ENCODE data around the gene RAB27A.

Gene RAB27A

DNA sequence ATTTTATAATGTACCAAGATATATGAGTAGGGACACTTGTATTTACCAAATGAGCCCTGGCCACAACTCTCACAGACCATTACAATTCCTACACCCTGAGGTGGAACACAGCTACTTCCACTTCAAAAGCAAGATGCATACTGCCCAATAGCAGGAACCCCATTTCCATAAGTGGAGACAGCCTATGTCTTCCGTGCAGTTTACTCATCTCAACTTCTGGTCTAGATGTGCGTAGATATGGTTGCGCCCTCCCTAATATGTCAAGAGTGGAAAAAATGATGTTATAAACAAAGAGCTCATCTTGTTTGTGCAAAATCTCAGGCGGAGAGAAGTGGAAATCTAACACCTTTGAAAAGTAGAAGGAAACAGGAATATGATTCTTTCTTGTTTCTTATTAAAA is 44.6 kb downstream of the RAB27A start:
- H3K27me3 ChIP-seq = no peaks in the 10 kb centered on the region
- H3K4me2 ChIP-seq = no peak overlapping the region
- H3K36me3 ChIP-seq = no peaks in the 10 kb centered on the region
- no peak overlapping the region for H3K9ac ChIP-seq
- no peak overlapping the region for H3K4me3 ChIP-seq
- no peak for TF ChIP-seq Cebpa-rat (IDR thresholded peaks at IDR 0.05)
- no peaks in the 10 kb centered on the region for H3K9me3 ChIP-seq
- H4K20me1 ChIP-seq = no peaks in the 10 kb centered on the region
- no peaks in the 10 kb centered on the region for H3K4me1 ChIP-seq
- no peak overlapping the region for H3K27ac ChIP-seq

DNA sequence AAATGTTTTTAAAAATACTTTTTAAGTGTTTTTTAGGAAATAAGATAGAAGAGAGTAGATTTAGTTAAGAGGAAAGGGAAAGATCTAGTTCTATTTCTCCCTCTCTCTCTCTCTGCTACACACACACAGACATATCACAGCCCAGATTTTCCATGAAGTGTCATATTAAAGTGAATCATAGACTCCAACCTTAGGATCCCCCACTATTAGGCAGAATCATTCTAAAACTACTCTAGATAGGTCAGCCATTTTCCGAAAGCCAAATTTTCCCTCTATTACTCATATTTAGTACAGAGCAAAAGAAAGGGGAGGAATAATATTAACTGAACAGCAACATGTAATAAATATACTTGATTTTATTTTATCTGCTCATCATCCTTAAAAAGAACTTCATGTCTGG is 47.7 kb downstream of the RAB27A start:
- Histone ChIP-seq H3K27me3 (no peaks in the 10 kb centered on the region), H3K36me3 (no peaks in the 10 kb centered on the region), H3K9me3 (no peaks in the 10 kb centered on the region), H4K20me1 (no peaks in the 10 kb centered on the region), H3K4me2 (no peak overlapping the region), H3K4me3 (no peak overlapping the region), H3K9ac (no peak overlapping the region), H3K27ac (no peak overlapping the region), H3K4me1 (no peaks in the 10 kb centered on the region)
- TF ChIP-seq Cebpa-rat (IDR thresholded peaks at IDR 0.05) = no peak

DNA sequence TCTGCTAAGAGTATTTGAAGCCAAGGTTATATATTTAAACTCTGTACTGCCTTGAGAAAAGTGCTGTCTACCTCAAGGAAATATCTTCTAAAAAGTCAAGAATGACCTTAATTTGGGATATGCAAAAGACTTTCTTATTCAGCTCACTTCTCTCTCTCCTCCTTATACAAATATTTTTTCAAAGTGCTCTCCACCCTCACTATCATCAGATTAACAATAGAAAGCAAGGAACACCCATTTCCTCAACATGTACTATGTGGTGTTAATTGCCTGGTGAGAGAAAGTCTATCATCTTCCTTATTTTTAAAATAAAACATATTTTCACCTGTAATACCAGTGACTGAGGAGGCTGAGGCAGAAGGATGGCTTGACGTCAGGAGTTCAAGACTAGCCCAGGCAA is 48.4 kb downstream of the RAB27A start:
- Histone ChIP-seq H3K4me1 (no peaks in the 10 kb centered on the region), H3K9me3 (no peaks in the 10 kb centered on the region), H3K27me3 (no peaks in the 10 kb centered on the region), H3K9ac (no peak overlapping the region), H3K36me3 (no peaks in the 10 kb centered on the region), H3K27ac (no peak overlapping the region), H3K4me2 (no peak overlapping the region), H3K4me3 (no peak overlapping the region), H4K20me1 (no peaks in the 10 kb centered on the region)
- no peak for TF ChIP-seq Cebpa-rat (IDR thresholded peaks at IDR 0.05)

DNA sequence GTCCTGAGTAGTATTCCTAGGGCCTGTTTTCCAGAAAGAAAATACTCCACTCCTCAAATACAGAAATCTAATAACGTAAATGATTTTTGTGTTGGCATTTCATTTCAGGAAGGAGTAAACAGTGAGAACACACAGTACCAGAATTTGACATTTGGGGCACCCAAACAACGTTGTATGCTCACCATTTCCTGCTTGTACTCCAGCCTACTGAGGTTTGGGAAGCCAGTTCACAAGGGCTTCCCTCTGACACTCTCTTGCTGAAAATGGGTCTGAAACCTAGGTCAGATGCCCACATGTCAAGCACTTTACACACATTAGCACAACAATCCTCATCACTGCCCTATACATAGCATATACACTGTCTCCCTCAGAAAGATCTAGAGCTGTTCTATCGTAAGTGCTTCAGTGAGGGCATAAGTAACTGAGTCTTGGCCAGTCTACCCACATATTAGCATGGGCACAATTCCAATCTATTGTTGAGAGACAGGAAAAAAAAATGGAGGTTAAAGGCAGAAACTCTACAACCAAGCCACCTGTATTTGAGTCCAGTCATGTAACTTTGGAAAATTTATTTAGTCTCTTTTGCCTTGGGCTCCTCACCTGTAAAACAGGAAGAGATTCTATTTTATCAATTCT is 49.4 kb downstream of the RAB27A start:
- Histone ChIP-seq H3K36me3 (no peaks in the 10 kb centered on the region), H3K27me3 (no peaks in the 10 kb centered on the region), H3K9ac (no peak overlapping the region)

DNA sequence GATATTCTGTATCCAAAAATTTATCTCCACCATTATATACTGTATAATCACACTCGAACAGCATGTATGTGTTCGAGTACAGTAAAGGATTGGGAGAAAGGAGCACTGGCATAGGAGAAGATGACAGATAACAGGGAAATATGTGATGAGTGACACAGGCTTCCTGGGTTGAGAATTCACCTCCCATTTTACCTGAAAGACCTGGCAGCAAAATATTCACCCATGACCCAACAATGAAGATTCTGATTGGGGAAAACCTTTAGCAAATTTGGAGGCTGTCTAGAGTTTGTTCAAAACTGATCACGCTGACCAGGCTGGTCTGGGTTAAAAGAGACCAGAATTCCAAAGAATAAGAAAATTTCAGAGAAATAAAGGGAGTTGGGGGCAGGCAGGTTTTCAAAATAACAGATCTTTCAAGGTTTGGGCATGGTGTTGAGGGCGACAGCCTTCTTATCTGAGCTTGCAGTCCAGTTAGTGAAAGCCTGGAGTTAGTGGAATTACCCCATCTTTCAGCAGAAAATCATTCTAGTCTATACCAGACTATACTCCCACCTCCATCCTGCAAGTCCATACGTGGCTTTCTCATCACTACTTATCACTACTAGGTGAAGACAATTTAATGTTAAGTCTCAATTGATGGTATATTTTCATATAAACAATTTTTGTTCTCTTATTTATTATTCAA is 50.0 kb downstream of the RAB27A start:
- Histone ChIP-seq H3K27ac (no peak overlapping the region), H3K9ac (no peak overlapping the region), H3K27me3 (no peaks in the 10 kb centered on the region), H3K4me3 (no peak overlapping the region), H3K4me2 (no peak overlapping the region), H3K36me3 (no peaks in the 10 kb centered on the region), H4K20me1 (no peaks in the 10 kb centered on the region), H3K4me1 (no peaks in the 10 kb centered on the region), H3K9me3 (no peaks in the 10 kb centered on the region)
- no peak for TF ChIP-seq Cebpa-rat (IDR thresholded peaks at IDR 0.05)

More for the DNA sequence above, 49.4 kb downstream of the RAB27A start:
- no peak overlapping the region for H3K27ac ChIP-seq
- H3K4me3 ChIP-seq = no peak overlapping the region
- H3K4me1 ChIP-seq = no peaks in the 10 kb centered on the region
- no peak for TF ChIP-seq Cebpa-rat (IDR thresholded peaks at IDR 0.05)
- H3K4me2 ChIP-seq = no peak overlapping the region
- H3K9me3 ChIP-seq = no peaks in the 10 kb centered on the region
- no peaks in the 10 kb centered on the region for H4K20me1 ChIP-seq

DNA sequence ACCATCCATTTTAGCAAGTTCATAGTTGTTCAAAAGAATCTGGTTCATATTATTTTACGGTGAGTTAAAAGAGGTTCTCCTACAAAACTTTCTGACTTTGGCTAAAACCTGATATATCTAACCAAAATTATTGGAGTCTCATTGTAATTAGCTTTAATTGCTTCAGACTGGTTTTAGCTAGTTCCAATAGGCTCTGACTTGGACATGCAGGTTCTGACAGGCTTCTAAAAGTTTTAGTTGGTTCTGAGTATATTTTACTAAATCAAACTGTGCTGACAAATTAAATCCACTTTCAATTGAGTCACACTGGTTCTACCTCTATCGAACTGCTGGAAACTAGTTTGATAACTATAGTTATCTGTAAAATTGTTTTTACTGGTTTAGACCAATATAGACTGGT is 50.7 kb downstream of the RAB27A start:
- Histone ChIP-seq H3K4me1 (no peaks in the 10 kb centered on the region), H3K4me3 (no peak overlapping the region), H3K9me3 (no peaks in the 10 kb centered on the region), H3K36me3 (no peaks in the 10 kb centered on the region), H3K9ac (no peak overlapping the region), H3K4me2 (no peak overlapping the region), H3K27ac (no peak overlapping the region), H3K27me3 (no peaks in the 10 kb centered on the region), H4K20me1 (no peaks in the 10 kb centered on the region)
- no peak for TF ChIP-seq Cebpa-rat (IDR thresholded peaks at IDR 0.05)

DNA sequence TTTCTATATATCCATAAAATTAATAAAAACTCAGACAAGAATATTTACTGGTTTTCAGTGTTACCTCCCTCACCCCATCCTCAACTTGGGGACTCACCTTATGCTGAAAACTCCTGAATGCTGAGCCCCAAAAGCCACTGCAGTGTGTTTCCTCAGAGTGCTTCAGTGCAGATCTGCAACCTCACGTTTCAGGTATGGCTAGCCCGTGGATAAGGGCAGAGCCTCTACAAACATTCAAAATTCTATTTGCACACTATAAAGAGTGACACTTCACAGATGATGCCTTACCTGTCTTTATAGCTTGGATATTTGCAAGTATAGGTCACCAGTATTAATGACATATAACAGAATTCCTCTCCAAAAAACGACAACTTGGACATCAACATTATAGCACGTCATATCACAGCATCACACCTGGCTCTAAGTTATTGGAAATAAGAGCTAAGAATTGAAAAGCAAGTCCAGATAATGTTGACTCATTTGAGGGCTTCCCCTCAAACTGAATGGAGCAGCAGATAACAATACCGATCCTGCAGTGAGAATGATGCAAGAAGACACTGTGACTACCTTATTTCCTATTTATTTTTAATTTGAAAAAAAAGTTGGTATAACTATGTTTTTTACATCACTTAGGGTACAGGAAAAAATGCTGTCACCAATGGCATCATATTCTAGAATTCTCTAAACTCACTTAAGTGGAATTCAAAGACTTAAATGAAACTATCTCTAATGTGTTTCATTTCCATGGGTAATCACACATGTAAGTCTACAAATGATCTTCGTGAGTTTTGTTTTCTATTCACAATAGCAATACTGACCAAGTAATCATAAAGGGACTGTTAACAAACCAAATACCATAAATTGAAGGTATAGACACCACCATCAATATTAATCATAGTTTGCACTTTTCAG is 52.1 kb downstream of the RAB27A start:
- Histone ChIP-seq H3K9me3 (no peaks in the 10 kb centered on the region), H3K4me2 (no peak overlapping the region)

DNA sequence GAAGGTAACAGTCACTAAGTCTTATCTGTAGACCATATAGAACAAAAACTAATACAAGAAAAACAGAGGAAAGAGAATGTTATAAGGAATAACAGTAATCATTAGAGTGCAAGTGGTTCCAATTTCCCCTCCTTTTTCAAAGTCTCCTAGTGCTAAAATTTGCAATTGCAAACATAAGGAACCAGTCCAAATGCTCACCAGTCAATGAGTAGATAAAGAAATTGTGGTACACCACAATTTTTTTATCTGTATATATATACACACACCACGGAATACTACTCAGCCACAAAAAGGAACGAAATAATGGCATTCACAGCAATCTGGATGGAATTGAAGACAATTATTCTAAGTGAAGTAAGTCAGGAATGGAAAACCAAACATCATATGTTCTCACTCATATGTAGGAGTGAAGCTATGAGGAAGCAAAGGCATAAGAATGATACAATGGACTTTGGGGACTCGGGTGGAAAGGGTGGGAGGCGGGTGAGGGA is 54.0 kb downstream of the RAB27A start:
- Histone ChIP-seq H3K4me2 (no peak overlapping the region), H3K27ac (no peak overlapping the region), H3K36me3 (no peaks in the 10 kb centered on the region), H3K9ac (no peak overlapping the region), H3K4me3 (no peak overlapping the region), H3K4me1 (no peaks in the 10 kb centered on the region), H3K27me3 (no peaks in the 10 kb centered on the region), H3K9me3 (no peaks in the 10 kb centered on the region), H4K20me1 (no peaks in the 10 kb centered on the region)
- TF ChIP-seq Cebpa-rat (IDR thresholded peaks at IDR 0.05) = no peak

More for the DNA sequence above, 52.1 kb downstream of the RAB27A start:
- Histone ChIP-seq H4K20me1 (no peaks in the 10 kb centered on the region), H3K4me3 (no peak overlapping the region), H3K4me1 (no peaks in the 10 kb centered on the region), H3K9ac (no peak overlapping the region), H3K36me3 (no peaks in the 10 kb centered on the region), H3K27me3 (no peaks in the 10 kb centered on the region), H3K27ac (no peak overlapping the region)
- TF ChIP-seq Cebpa-rat (IDR thresholded peaks at IDR 0.05) = no peak

DNA sequence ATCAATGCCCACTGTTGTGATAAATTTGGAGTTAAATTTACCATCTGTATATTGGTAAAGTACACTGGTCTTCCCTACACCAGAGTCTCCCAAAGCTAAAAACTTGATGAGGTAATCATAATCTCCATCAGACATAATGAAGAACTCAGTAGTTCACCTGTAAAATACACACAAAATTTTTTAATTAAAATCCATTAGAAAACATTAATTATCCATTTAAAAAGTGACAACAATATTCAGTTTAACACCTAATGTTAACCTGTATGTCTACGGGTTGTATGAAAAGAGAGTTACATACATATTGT is 54.9 kb downstream of the RAB27A start:
- H3K27me3 ChIP-seq = no peaks in the 10 kb centered on the region
- H4K20me1 ChIP-seq = no peaks in the 10 kb centered on the region
- TF ChIP-seq Cebpa-rat (IDR thresholded peaks at IDR 0.05) = no peak
- H3K9ac ChIP-seq = no peak overlapping the region
- no peaks in the 10 kb centered on the region for H3K36me3 ChIP-seq
- H3K4me3 ChIP-seq = no peak overlapping the region
- H3K4me1 ChIP-seq = no peaks in the 10 kb centered on the region
- H3K27ac ChIP-seq = no peak overlapping the region
- H3K9me3 ChIP-seq = no peaks in the 10 kb centered on the region
- no peak overlapping the region for H3K4me2 ChIP-seq
